Endodermal cell (in vitro differentiated cells): Measurements from ENCODE around the gene NINJ1. TPM values are rescaled to one million over a fixed set of nuclear protein-coding genes. Genes with fewer than 3 reads are reported as not detected.

ENCODE experiments used
- DNase-seq: peaks from one replicate; pipeline ENCODE4 v3.0.0-alpha.2; 2017
- H3K27ac ChIP-seq: 2 replicates; pipeline ENCODE4 v1.5.1; 2013; ENCODE audit warnings: mild to moderate bottlenecking, low read depth, low read length, moderate library complexity
- H3K27me3 ChIP-seq: 2 replicates; pipeline ENCODE4 v1.6.1; 2013; ENCODE audit warnings: mild to moderate bottlenecking, low read length, moderate library complexity; ENCODE audit not compliant: insufficient read depth, control insufficient read depth, poor library complexity, severe bottlenecking
- H3K36me3 ChIP-seq: 2 replicates; pipeline ENCODE4 v1.7.0; 2013; ENCODE audit warnings: mild to moderate bottlenecking, low read length, moderate library complexity; ENCODE audit not compliant: control insufficient read depth, insufficient read depth
- H3K4me1 ChIP-seq: one replicate; pipeline ENCODE4 v1.7.0; 2013; ENCODE audit warnings: low read length; ENCODE audit not compliant: control insufficient read depth, insufficient read depth
- H3K4me3 ChIP-seq: 2 replicates; pipeline ENCODE4 v1.5.1; 2013; ENCODE audit warnings: mild to moderate bottlenecking, low read length, moderate library complexity
- H3K9ac ChIP-seq: 2 replicates; pipeline ENCODE4 v1.6.1; 2013; ENCODE audit warnings: mild to moderate bottlenecking, low read length, moderate library complexity; ENCODE audit not compliant: poor library complexity, severe bottlenecking; ENCODE audit errors: extremely low read depth
- H3K9me3 ChIP-seq: 2 replicates; pipeline ENCODE4 v1.6.1; 2013; ENCODE audit warnings: mild to moderate bottlenecking, low read length, moderate library complexity; ENCODE audit not compliant: control insufficient read depth
- H3K27ac Mint-ChIP-seq: 2 replicates; pipeline ENCODE4 v1.8.0; 2020; ENCODE audit warnings: mixed read lengths
- H3K27me3 Mint-ChIP-seq: 2 replicates; pipeline ENCODE4 v1.8.0; 2021; ENCODE audit warnings: mild to moderate bottlenecking, mixed read lengths; ENCODE audit not compliant: insufficient read depth
- H3K36me3 Mint-ChIP-seq: 2 replicates; pipeline ENCODE4 v1.8.0; 2020; ENCODE audit warnings: low read depth, mixed read lengths
- H3K4me1 Mint-ChIP-seq: 2 replicates; pipeline ENCODE4 v1.8.0; 2020; ENCODE audit warnings: mixed read lengths
- H3K4me3 Mint-ChIP-seq: 2 replicates; pipeline ENCODE4 v1.8.0; 2020; ENCODE audit warnings: mild to moderate bottlenecking, moderate library complexity, mixed read lengths
- H3K9me3 Mint-ChIP-seq: 2 replicates; pipeline ENCODE4 v1.8.0; 2020; ENCODE audit warnings: mild to moderate bottlenecking, mixed read lengths
- CTCF ChIP-seq: fragments of 200-600 bp; sonication (generic); conservative IDR thresholded peaks from 2 replicates; pipeline ENCODE4 v1.5.0; 2021; ENCODE audit warnings: antibody characterized with exemption, mild to moderate bottlenecking
- WGBS, 2 experiments: methylation state at CpG; one replicate each; pipeline versions ENCODE4 v1.1.5 to v1.1.7; 2013; ENCODE audit warnings: missing lambda C conversion rate in 2 of 2, mixed read lengths in 1 of 2; ENCODE audit not compliant: insufficient coverage in 1 of 2, insufficient read length in 1 of 2; 5-methylcytosine and 5-hydroxymethylcytosine counted together
- total RNA-seq, 2 donors: library from RNA; stranded (reverse); fragmentation: NEBNext Ultra II Directional in 1 of 2; extraction: Animal tissue kit (Norgen Biotek cat#: 25700) in 1 of 2; gene quantifications; 2 replicates in 1 of 2; 3 replicates in 1 of 2; pipeline ENCODE4 v1.2.1, GENCODE V29; 2021

The NINJ1 gene
- total RNA-seq, 2 donors from 2014 or later, result 24.2 to 32.0 TPM

GRCh38 chr9:93112116-93112863 lies 21.8 kb downstream of the NINJ1 start:
- Mint-ChIP-seq H3K9me3 (no peaks in the 10 kb centered on the region), H3K27ac (no peak overlapping the region), H3K4me3 (no peak overlapping the region), H3K4me1 (peaks cover 12% of the 10 kb centered on the region), H3K27me3 (no peaks in the 10 kb centered on the region), H3K36me3 (peaks cover 5% of the 10 kb centered on the region)
- peaks cover 5% of the 10 kb centered on the region for H3K4me1 ChIP-seq
- H3K9me3 ChIP-seq, result no peaks in the 10 kb centered on the region
- 91 to 100% methylated on average over 9 to 15 of the region's 15 CpGs for WGBS, 2 experiments
- H3K4me3 ChIP-seq, result no peak overlapping the region
- H3K9ac ChIP-seq, result no peak overlapping the region
- no peak for TF ChIP-seq CTCF
- no peaks in the 10 kb centered on the region for H3K27me3 ChIP-seq
- DNase-seq, result peak; percentile 44
- H3K36me3 ChIP-seq, result no peaks in the 10 kb centered on the region
- no peak overlapping the region for H3K27ac ChIP-seq

- no peaks in the 10 kb centered on the region for H3K9me3 ChIP-seq
- no peak overlapping the region for H3K4me3 ChIP-seq
- H3K27ac Mint-ChIP-seq, result no peak overlapping the region
- DNase-seq, result peak; percentile 45
- no peaks in the 10 kb centered on the region for H3K36me3 ChIP-seq
- peaks cover 5% of the 10 kb centered on the region for H3K36me3 Mint-ChIP-seq
- peaks cover 12% of the 10 kb centered on the region for H3K4me1 Mint-ChIP-seq
- H3K27me3 Mint-ChIP-seq, result no peaks in the 10 kb centered on the region
- no peak for TF ChIP-seq CTCF
- no peak overlapping the region for H3K9ac ChIP-seq
- WGBS, 2 experiments, result 90 to 91% methylated on average over 9 to 18 of the region's 18 CpGs
- no peak overlapping the region for H3K27ac ChIP-seq
- no peaks in the 10 kb centered on the region for H3K9me3 Mint-ChIP-seq
- peaks cover 5% of the 10 kb centered on the region for H3K4me1 ChIP-seq
- H3K4me3 Mint-ChIP-seq, result no peak overlapping the region
- H3K27me3 ChIP-seq, result no peaks in the 10 kb centered on the region
Measured at GRCh38 chr9:93111371-93112115, 22.5 kb downstream of the NINJ1 start.

- Histone ChIP-seq H3K27me3 (no peaks in the 10 kb centered on the region), H3K9ac (no peak overlapping the region), H3K9me3 (no peaks in the 10 kb centered on the region), H3K27ac (no peak overlapping the region), H3K36me3 (no peaks in the 10 kb centered on the region), H3K4me1 (peaks cover 5% of the 10 kb centered on the region), H3K4me3 (no peak overlapping the region)
- 90 to 95% methylated on average over 9 to 11 of the region's 11 CpGs for WGBS, 2 experiments
- Mint-ChIP-seq H3K4me3 (no peak overlapping the region), H3K9me3 (no peaks in the 10 kb centered on the region), H3K27me3 (no peaks in the 10 kb centered on the region), H3K4me1 (peaks cover 12% of the 10 kb centered on the region), H3K36me3 (peaks cover 5% of the 10 kb centered on the region), H3K27ac (no peak overlapping the region)
- DNase-seq, result peak; percentile 37
- no peak for TF ChIP-seq CTCF
Measured at GRCh38 chr9:93111001-93111370, 23.1 kb downstream of the NINJ1 start.
